SK-N-SH (cell line): ENCODE results near the gene SLC52A3.

ENCODE experiments used
- CTCF ChIP-seq: fragments of 200-600 bp; sonication (generic); IDR thresholded peaks from 2 replicates; pipeline ENCODE4 v1.6.1; 2017; ENCODE audit warnings: antibody characterized with exemption, mild to moderate bottlenecking, moderate library complexity
- FOXJ3 ChIP-seq: sonication (generic); formaldehyde crosslinking; IDR thresholded peaks from 2 replicates; pipeline ENCODE4 v1.5.1; 2020; ENCODE audit warnings: mild to moderate bottlenecking, missing genetic modification reagents
- NRF1 ChIP-seq: IDR thresholded peaks from 2 replicates; pipeline ENCODE4 v1.6.1; 2012; ENCODE audit warnings: low read depth, mild to moderate bottlenecking, low read length
- POLR2AphosphoS5 ChIP-seq: IDR thresholded peaks from 2 replicates; pipeline ENCODE4 v1.6.1; 2012; ENCODE audit warnings: low read depth, low read length
- USF2 ChIP-seq: fragments of 150-350 bp; IDR thresholded peaks from 2 replicates; pipeline ENCODE4 v1.6.1; 2017; ENCODE audit warnings: antibody characterized with exemption, low read length, low read depth, borderline replicate concordance

GRCh38 chr20:753897-754635 lies 14.2 kb downstream of the SLC52A3 start:
- TF ChIP-seq CTCF (no peak), FOXJ3 (CRISPR knock-in tag) (no peak), NRF1 (no peak), USF2 (no peak), POLR2AphosphoS5 (no peak)
